Gastroesophageal sphincter (tissue), 3 donors: ENCODE data around the gene MTFR1L.

Experiments used
- POLR2AphosphoS5 ChIP-seq: sonication (generic); formaldehyde crosslinking; IDR thresholded peaks from one replicate; pipeline ENCODE4 v1.6.1; 2017; ENCODE audit warnings: antibody characterized with exemption
- TF ChIP-seq, protein P1 (sequence below), 4 experiments: fragments of 200-600 bp in 2 of 4; fragments of 450-650 bp in 2 of 4; sonication (generic) in 1 of 4; IDR thresholded peaks; one replicate each; pipeline ENCODE4 v1.5.1; 2017 to 2019; ENCODE audit warnings: antibody characterized with exemption in 4 of 4, mild to moderate bottlenecking in 2 of 4, moderate library complexity in 2 of 4

DNA sequence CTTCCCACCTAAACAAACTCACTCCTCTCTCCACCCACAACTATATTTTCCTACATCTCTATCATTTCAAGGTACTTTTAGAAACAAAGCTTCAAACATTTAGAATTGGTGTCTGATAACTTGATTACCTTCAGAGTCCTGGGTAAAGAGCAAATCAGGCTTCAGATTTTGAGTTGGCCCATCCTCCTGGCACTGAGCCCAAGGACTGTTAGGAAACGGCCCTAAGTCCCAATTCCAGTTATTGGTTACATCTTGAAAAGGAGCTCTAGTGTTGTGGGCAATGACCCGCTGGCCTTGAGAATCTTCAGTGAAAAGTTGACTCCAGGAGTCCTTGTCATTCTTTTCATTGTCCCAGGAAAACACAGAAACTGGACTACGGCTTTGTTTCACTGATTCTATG lies 15.1 kb downstream of the MTFR1L start:
- TF ChIP-seq POLR2AphosphoS5 = no peak
- TF ChIP-seq, protein P1, sequence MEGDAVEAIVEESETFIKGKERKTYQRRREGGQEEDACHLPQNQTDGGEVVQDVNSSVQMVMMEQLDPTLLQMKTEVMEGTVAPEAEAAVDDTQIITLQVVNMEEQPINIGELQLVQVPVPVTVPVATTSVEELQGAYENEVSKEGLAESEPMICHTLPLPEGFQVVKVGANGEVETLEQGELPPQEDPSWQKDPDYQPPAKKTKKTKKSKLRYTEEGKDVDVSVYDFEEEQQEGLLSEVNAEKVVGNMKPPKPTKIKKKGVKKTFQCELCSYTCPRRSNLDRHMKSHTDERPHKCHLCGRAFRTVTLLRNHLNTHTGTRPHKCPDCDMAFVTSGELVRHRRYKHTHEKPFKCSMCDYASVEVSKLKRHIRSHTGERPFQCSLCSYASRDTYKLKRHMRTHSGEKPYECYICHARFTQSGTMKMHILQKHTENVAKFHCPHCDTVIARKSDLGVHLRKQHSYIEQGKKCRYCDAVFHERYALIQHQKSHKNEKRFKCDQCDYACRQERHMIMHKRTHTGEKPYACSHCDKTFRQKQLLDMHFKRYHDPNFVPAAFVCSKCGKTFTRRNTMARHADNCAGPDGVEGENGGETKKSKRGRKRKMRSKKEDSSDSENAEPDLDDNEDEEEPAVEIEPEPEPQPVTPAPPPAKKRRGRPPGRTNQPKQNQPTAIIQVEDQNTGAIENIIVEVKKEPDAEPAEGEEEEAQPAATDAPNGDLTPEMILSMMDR (IDR thresholded peaks at IDR 0.05) = no peak
